NCI-H524 (cell line): ENCODE measurements around the gene NPIPB13.
"Not testable (repeated sequence)": the region's sequence is repeated elsewhere in the genome, so short reads cannot be mapped to it uniquely, and the experiment has no call there.

ENCODE experiments used
- DNase-seq, 2 experiments: peaks; one replicate each; lab custom pipeline; 2025; lab: John Stamatoyannopoulos, UW

Gene NPIPB13

DNA sequence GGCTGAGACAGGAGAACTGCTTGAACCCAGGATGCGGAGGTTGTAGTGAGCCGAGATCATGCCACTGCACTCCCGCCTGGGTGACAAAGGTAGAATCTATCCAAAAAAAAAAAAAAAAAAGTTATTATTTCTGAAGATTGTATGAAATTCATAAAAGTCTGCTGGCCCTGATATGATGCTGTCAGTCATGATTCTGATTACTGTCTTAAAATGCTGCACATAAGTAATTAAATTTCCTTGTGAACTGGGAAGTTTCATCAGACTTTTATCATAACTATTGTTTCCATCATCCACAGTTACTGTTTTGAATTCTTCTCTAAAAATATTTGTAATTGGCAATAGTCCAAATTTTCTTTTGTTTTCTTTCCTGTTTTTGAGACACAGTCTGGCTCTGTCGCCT is at the start of gene NPIPB13:
TSS of gene NPIPB13 (minus strand) at position 101 of the 400 bp plus-strand sequence. CDS start 2,906 bp downstream, outside the sequence.
- not testable (repeated sequence) for DNase-seq

GRCh38 chr16:30282357-30282756 is 34.1 kb upstream of the NPIPB13 start:
- DNase-seq = not testable (repeated sequence)

DNA sequence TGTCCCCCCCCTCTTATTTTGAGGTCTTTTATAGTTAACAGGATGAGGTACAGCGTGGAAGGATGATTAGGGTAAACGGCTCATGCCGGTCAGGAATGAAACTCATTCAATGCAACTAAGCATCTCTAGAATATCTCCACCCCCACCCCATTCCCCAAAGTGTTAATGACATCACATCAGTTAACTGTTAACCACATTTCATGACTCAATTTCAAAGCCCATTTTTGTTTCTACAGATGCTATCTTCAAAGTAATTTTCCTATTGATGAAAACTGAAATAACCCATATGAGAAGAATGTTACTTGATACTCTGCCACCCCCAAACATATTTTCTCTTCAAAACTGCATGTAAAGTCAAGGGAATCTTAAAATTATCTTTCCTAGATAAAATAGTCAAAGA is 30.2 kb upstream of the NPIPB13 start:
- DNase-seq = not testable (repeated sequence)

DNA sequence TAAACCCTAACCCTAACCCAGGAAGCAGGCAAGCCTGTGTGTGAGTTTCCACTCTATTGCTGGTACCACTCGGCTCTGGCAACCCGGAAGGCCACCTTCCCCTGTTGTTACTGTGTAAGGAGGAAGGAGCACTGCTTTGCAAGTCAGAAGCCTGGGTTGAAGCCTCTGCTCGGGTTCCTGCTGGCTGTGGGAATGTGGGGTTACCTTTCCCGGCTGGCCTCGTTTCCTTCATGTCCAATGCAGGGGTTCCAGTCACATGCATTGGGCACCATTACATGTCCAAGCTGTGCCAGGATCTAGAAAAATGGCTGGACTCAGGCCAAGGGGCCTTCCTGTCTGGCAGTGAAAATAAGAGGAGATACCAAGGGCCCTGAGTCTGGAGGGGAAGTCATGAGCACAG is 31.2 kb downstream of the NPIPB13 start:
- DNase-seq = not testable (repeated sequence)

- DNase-seq = not testable (repeated sequence)
Observed at GRCh38 chr16:30211414-30211813, 36.9 kb downstream of the NPIPB13 start.

GRCh38 chr16:30209032-30209431 is 39.2 kb downstream of the NPIPB13 start:
- DNase-seq = not testable (repeated sequence)

GRCh38 chr16:30207063-30207704 is 41.1 kb downstream of the NPIPB13 start:
- not testable (repeated sequence) for DNase-seq

DNA sequence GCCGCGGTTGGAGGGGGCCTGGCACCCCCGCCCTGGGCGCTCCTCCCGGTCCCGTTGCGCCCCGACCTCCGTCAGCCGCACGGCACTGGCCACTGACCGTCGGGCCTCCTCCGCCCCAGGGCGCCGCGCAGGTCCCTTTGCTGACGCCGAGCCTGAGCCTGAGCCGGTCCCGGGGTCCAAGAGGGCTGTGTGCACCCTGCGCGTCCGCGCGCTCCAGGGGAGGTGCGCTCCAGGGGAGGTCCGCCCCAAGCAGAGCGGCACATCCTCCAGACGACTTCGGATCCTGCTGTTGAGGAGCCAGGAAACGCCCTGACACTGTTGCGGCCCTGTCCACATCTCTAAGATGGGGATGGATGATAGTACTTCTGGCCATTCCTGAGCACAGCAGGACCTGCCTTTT is 42.0 kb downstream of the NPIPB13 start:
- DNase-seq = not testable (repeated sequence)

GRCh38 chr16:30205541-30206236 is 42.6 kb downstream of the NPIPB13 start:
- DNase-seq = not testable (repeated sequence)

DNA sequence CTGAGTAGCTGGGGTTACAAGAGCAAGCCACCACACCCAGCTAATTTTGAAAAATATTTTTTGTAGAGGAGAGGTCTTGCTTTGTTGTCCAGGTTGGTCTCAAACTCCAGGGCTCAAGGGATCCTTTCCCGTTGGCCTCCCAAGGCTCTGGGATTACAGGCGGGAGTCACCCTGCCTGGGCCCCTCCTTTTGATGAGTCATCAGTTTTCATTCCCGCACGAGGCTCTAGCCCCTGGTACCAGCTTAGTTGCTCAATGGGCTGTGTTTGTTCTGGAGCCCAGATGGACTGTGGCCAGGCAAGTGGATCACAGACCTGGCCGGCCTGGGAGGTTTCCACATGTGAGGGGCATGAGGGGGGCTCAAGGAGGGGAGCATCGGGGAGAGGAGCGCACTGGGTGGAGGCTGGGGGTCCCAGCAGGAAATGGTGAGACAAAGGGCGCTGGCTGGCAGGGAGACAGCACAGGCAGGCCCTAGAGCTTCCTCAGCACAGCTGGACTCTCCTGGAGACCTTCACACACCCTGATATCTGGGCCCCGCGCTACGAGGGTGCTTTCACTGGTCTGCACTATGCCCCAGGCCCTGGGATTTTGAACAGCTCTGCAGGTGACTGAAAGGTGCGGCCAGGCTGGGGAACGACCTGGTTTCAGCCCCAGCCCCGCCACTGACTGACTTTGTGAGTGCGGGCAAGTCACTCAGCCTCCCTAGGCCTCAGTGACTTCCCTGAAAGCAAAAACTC is 48.5 kb downstream of the NPIPB13 start:
- not testable (repeated sequence) for DNase-seq

- not testable (repeated sequence) for DNase-seq
Observed at GRCh38 chr16:30199049-30199448, 49.2 kb downstream of the NPIPB13 start, which contains the start of gene SULT1A3. SULT1A3 (plus strand) TSS chr16:30199255; CDS start chr16:30200729, 1,474 bp downstream.
